ENCODE results near the gene BEND3.
"Not testable (repeated sequence)": the region's sequence is repeated elsewhere in the genome, so short reads cannot be mapped to it uniquely, and the experiment has no call there.

BEND3 gene

DNA sequence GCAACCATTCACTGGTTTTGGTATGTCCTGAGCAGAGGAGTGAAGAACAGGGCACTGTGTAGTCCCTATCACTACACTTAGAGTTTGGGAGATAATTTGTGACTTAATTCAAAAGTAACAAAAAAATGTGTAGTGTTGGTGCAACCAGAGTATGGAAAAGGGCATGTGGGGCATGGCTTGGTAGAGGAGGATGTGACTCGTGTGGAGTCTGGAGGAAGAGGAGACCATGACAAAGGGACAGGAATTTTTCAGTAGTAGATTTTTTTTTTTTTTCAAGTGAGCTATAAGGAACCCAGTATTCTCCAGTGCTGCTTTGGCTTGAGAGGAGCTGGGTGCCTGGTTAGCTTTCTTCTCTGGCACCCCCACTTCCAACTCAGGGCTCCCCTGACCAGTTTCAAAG, 82.2 kb downstream of the BEND3 start:
- DNase-seq (ENCODE audit: low read depth) = no peak

DNA sequence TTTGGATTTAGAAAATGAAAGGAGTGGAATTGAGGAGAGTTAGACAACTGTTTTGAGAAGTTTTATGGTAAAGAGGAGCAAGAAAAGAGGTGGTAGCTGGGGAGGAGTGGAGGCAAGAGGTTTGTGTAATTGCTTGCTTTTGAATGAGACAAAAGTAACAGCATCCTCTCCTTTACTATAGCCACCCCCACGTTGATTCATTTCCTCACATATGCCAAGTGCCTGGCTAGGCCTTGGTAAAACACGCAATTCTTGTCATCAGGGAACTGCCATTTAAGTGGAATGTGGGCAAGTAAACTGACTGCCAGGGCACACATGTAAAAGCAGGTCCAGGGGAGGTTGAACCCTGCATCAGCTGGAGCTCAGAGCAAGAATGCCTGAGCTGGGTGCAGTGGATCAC, 83.3 kb downstream of the BEND3 start:
- no peak for DNase-seq (ENCODE audit: low read depth)

DNA sequence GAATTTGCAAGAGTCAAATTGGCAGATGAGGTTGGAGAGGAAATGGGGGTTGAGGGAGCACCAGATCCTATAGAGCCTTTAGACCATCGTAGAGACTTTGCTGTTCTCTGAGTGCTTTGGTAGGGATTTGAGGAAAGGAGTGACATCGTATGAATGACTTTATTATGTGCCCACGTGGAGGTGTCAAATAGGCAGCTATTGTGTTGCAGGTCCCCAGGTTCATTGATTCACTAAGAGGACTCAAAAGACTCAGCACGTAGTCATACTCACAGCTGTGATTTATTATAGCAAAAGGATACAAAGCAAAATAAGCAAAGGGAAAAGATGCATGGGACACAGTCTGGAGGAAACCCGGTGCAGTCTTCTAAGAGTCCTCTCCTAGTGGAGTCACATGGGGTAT, 85.2 kb downstream of the BEND3 start:
- no peak for DNase-seq (ENCODE audit: low read depth)

DNA sequence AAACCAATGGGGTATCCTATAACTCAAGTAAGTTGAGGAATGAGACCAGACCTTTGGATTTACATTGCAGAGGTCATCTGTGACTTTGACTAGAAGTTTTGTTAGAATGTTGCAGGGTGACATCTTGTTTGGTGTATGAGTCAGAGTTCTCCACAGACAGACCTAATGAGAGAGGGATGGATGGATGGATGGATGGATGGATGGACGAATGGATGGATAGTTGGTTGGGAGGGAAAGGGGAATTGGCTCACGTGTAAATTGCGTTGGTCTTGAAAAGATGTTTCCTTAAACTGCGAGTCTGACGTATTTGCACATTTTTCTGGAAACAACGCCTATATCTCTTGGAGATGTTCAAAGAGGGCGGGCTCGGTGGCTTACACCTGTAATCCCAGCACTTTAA, 88.3 kb downstream of the BEND3 start:
- DNase-seq (ENCODE audit: low read depth) = no peak

DNA sequence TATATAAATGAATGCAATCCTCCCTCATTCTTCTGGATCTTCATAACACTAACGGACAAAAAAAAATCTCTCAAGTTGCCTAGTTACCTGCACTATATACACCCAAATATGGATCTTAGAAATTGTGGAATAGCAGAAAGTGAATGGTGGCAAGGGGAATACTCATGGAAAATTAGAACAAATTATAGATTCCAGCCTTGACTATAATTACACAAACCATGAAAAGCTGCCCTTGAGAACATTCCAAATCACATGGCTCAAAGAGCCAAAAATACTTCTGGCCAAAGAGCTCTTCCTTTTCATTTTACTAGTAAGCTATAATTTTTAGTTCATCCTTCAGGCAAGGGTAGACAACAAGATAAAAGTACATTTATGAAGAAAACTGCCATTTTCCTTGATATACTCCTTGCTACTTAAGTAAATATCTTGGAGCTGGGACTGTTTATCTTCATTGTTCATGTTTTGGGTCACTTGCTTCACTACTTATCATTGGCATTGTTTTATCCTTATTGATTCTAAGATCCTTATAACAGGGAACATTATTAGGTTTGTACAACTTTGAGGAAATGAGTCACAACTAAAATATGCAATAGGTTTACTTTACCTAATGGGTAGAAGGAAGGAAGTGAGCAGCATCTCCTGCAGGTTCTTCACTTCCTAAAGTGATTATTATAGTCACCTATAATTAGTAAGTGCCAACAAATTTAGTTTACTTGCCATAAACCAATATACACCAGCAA, 93.7 kb downstream of the BEND3 start:
- no peak for DNase-seq (ENCODE audit: low read depth)

DNA sequence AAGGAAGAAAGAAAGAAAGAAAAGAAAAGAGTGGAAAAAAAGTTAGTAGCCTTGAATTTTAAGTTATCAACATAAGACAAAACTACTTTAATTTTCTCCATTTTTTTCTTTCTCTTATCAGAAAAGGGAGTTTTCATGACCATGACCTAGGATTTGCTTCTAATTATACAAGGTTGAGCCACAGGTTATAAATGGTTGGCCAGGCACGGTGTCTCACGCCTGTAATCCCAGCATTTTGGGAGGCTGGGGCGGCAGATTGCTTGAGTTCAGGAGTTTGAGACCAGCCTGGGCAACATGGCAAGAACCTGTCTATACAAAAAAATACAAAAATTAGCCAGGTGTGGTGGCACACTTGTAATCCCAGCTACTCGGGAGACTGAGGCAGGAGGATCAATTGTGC, 95.1 kb downstream of the BEND3 start:
- DNase-seq (ENCODE audit: low read depth) = no peak

DNA sequence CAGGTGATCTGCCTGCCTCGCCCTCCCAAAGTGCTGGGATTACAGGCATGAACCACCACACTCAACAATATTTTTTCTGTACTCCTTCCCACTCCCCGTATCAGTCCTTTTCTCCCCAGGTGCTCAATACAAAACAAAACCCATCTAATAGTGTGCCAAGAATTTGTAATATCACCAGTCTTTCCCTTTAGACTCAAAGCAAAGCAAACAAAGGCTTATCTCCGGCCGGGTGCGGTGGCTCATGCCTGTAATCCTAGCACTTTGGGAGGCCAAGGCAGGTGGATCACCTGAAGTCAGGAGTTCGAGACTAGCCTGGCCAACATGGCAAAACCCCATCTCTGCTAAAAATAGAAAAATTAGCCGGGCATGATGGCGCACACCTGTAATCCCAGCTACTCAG, 95.7 kb downstream of the BEND3 start:
- not testable (repeated sequence) for DNase-seq (ENCODE audit: low read depth)

DNA sequence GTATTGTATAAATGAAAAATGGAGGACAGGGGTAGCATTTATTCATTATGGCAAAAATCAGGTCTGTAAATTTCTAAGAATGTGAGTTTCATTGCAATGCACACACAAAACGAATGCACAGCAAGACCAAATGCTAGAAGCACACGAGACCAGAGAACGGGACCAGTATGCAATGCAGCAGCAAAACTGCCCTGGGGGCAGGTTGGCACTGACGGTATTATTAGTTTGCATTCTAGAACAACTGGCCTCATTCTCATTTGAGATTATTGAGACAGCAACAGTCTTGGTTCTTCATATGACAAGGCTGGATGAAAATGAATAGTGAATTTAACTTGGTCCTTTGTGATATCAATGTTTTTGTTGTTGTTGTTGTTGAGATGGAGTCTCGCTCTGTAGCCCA, 96.3 kb downstream of the BEND3 start:
- DNase-seq (ENCODE audit: low read depth) = no peak

Data from stimulated activated CD8-positive, alpha-beta memory T cell treated with anti-CD3 and anti-CD28 coated beads, Interleukin-7, amount 100 ng/mL, for 24 hours (primary cell).